Vagina (tissue), 2 donors: ENCODE data around the gene NFIB. TPM values are rescaled to one million over a fixed set of nuclear protein-coding genes. Genes with fewer than 3 reads are reported as not detected.

Experiments
- DNase-seq, 2 donors: peaks; one replicate each; pipeline ENCODE4 v3.0.0-alpha.2; 2017; ENCODE audit errors: extremely low spot score in 2 of 2
- H3K27ac ChIP-seq: fragments of 200-600 bp; sonication (generic); one replicate; pipeline ENCODE4 v1.5.1; 2019
- H3K27me3 ChIP-seq: fragments of 200-600 bp; sonication (generic); one replicate; pipeline ENCODE4 v1.5.1; 2019
- H3K36me3 ChIP-seq, 2 donors: fragments of 200-600 bp; sonication (generic); one replicate each; pipeline ENCODE4 v1.5.1; 2017 to 2019
- H3K4me1 ChIP-seq: fragments of 200-600 bp; sonication (generic); one replicate; pipeline ENCODE4 v1.5.1; 2019
- H3K4me3 ChIP-seq, 2 donors: fragments of 200-600 bp; sonication (generic); 1 replicate in 1 of 2; 2 replicates in 1 of 2; pipeline ENCODE4 v1.5.1; 2016 to 2019
- H3K9me3 ChIP-seq: fragments of 200-600 bp; sonication (generic); one replicate; pipeline ENCODE4 v1.5.1; 2019
- POLR2A ChIP-seq, 2 donors: fragments of 450-650 bp; IDR thresholded peaks; one replicate each; pipeline ENCODE4 v1.6.1; 2017; ENCODE audit warnings: antibody characterized with exemption in 2 of 2, mild to moderate bottlenecking in 2 of 2, moderate library complexity in 2 of 2
- POLR2AphosphoS5 ChIP-seq, 2 donors: sonication (generic); formaldehyde crosslinking; IDR thresholded peaks; one replicate each; pipeline ENCODE4 v1.9.0; 2017; ENCODE audit warnings: antibody characterized with exemption in 2 of 2, mild to moderate bottlenecking in 2 of 2, low read depth in 1 of 2; ENCODE audit not compliant: insufficient read depth in 1 of 2
- intact Hi-C: fragments of 100-400 bp; cut with DNase I; formaldehyde crosslinking; loops from one replicate; pipeline ENCODE4 v1.15.1; 2023
- total RNA-seq: library from RNA; depleted of rRNA; stranded (reverse); fragments of >200 nt; gene quantifications from one replicate; pipeline ENCODE4 v1.2.3, GENCODE V29; 2016
- TF ChIP-seq, protein P1 (sequence below), 3 experiments: fragments of 450-650 bp in 2 of 3; fragments of 200-600 bp in 1 of 3; sonication (generic) in 1 of 3; IDR thresholded peaks; one replicate each; pipeline ENCODE4 v1.5.1; 2017 to 2019; ENCODE audit warnings: antibody characterized with exemption in 3 of 3, mild to moderate bottlenecking in 2 of 3, moderate library complexity in 2 of 3

NFIB gene
- total RNA-seq, 1 donor from 2014 or later, result 73.4 TPM

DNA sequence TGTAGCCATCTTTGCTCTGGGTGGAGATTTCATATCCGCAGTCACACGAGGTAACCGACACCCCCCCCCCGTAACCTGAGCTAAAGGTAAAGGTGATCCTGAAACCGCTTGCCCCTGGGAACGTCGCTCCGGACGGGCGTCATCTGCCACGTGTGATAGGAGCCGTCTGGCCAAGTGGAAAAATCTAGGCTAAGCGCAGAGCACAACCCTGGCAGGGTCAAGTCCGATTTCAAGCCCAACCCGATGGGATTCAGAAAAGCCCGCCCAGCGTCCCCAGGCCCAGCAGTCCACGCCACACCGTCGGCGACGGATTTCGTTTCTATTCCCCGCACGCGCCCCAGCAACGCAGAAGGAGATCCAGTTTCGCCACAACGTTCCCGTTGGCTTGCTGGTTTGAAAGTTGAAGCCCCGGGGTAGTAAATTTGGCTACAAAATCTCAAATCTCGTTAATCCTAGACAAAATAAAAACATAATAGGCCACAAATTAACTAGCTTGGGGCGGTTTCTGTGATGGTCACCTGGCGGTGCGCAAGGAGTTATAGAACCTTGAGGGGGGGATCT lies 32.4 kb upstream of the NFIB start:
- no peak for TF ChIP-seq POLR2AphosphoS5 (IDR thresholded peaks at IDR 0.05; ENCODE audit: insufficient read depth in 1 of 2, low read depth in 1 of 2)
- TF ChIP-seq, protein P1, sequence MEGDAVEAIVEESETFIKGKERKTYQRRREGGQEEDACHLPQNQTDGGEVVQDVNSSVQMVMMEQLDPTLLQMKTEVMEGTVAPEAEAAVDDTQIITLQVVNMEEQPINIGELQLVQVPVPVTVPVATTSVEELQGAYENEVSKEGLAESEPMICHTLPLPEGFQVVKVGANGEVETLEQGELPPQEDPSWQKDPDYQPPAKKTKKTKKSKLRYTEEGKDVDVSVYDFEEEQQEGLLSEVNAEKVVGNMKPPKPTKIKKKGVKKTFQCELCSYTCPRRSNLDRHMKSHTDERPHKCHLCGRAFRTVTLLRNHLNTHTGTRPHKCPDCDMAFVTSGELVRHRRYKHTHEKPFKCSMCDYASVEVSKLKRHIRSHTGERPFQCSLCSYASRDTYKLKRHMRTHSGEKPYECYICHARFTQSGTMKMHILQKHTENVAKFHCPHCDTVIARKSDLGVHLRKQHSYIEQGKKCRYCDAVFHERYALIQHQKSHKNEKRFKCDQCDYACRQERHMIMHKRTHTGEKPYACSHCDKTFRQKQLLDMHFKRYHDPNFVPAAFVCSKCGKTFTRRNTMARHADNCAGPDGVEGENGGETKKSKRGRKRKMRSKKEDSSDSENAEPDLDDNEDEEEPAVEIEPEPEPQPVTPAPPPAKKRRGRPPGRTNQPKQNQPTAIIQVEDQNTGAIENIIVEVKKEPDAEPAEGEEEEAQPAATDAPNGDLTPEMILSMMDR (IDR thresholded peaks at IDR 0.05), result no peak
- TF ChIP-seq POLR2A (IDR thresholded peaks at IDR 0.05), result no peak
- no peaks in the 10 kb centered on the region for H3K36me3 ChIP-seq
- H3K27ac ChIP-seq, result peak overlapping the region; percentile 59
- no peaks in the 10 kb centered on the region for H3K9me3 ChIP-seq
- H3K27me3 ChIP-seq, result peaks cover 5% of the 10 kb centered on the region
- H3K4me3 ChIP-seq, result peak overlapping the region in 1 of 2 donors; percentile 42
- intact Hi-C loops, result loop anchor here (2.0 to 10.0 kb wide), 2 partner anchors 32 to 902 kb away; partner anchors contain the start of gene NFIB
- H3K4me1 ChIP-seq, result peaks cover 34% of the 10 kb centered on the region
- DNase-seq, result no peak

DNA sequence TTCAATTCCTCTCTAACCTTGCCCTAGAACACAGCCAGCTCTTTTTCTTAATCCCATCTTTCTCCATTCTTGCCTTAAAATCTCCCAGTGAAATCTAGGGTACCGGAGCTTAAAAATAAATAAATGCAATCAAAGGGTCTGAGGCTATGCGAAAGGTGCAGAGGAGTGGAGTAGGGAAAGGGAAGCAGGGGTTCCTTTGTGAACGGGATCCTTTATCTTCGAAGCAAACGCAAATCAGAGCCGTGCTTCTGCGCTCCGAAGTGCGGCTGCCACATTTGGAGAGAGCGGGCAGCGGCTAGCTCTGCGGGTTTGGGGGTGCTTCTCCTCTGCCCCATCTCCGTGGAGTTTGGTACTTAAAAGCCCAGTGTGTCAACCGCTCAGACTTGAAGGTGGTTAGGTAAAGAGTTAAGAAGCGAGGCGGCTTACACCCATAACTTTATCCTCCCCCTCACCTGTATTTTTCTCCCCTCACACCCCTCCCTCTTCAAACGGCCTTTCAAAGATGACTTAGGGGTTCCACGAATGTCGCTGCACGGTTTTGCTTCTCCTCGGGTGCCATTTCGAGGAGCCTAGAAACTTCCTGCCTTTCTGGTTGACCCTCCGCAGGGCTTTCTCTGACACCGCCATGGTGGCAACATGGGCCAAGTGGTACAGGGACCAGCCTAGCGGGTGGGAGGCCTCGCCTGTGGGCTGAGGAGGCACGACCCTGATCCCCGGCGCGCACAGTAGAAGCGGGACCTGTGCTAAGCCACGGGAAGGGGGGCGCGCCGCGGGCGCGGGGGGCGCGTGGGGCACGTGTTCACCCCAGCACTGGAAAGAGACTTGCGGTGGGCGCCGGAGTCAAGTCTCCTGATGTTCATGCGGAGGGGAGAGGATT lies 31.7 kb upstream of the NFIB start:
- Histone ChIP-seq H3K4me1 (peaks cover 36% of the 10 kb centered on the region), H3K4me3 (peak overlapping the region in 1 of 2 donors; percentile 42), H3K36me3 (no peaks in the 10 kb centered on the region), H3K27ac (peak overlapping the region; percentile 59), H3K9me3 (no peaks in the 10 kb centered on the region), H3K27me3 (peaks cover 5% of the 10 kb centered on the region)
- intact Hi-C loops, result loop anchor here (2.0 to 10.0 kb wide), 2 partner anchors 31 to 901 kb away; partner anchors contain the start of gene NFIB
- TF ChIP-seq POLR2A (IDR thresholded peaks at IDR 0.05), result no peak
- no peak for TF ChIP-seq POLR2AphosphoS5 (IDR thresholded peaks at IDR 0.05; ENCODE audit: insufficient read depth in 1 of 2, low read depth in 1 of 2)
- TF ChIP-seq, protein P1 (IDR thresholded peaks at IDR 0.05), result no peak
- DNase-seq, result no peak

DNA sequence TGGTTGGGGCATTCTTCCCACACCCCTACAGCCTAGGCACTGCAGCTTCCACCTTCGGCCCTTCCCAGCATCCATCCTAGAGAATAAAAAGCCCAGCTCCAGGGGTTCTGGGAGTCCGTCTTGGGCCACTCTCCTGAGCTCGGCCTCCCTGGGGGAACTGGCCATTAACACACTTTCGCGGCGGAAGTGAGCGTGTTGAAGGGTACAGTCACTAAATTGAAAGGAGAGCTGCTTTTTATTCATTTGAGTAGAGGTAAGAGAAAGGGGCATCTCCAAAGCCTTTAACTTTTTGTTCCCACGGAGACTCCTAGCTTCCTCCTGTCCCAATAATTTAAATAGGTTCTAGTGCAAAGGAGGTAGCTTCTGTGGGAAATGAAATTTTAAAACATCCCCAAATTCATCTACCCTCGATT lies 31.0 kb upstream of the NFIB start:
- H3K27me3 ChIP-seq, result peaks cover 5% of the 10 kb centered on the region

DNA sequence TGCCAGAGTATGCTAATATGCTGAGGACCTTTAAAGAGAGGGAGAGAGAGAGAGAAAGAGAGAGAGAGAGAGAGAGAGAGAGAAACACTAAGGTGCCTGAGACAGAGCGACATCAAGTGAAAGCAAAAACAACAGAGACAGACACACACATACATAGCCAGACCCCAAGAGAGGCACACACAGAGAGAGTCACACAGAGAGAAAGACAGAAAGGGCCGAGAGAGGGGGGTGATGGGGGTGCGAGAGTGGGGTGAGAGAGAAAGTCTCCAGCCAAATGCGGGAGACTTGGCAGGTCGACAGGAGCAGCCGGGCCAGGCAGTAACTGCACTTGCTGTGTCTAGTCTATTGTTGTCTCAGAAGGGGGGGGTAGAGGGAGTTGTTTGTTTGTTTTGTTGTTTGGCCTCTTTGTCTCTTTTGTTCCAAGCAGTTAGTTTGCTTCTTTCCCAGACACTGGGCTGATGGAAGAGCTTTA lies 30.1 kb upstream of the NFIB start:
- no peaks in the 10 kb centered on the region for H3K36me3 ChIP-seq
- H3K4me1 ChIP-seq, result peaks cover 34% of the 10 kb centered on the region
- no peaks in the 10 kb centered on the region for H3K9me3 ChIP-seq
- peak overlapping the region; percentile 22 to 27 for H3K4me3 ChIP-seq
- TF ChIP-seq POLR2AphosphoS5 (IDR thresholded peaks at IDR 0.05; ENCODE audit: insufficient read depth in 1 of 2, low read depth in 1 of 2), result no peak
- TF ChIP-seq POLR2A (IDR thresholded peaks at IDR 0.05), result no peak
- TF ChIP-seq, protein P1 (IDR thresholded peaks at IDR 0.05), result no peak
- no peak for DNase-seq
- intact Hi-C loops, result loop anchor here (10.0 kb wide), 1 partner anchor 899 kb away; no protein-coding TSS in a partner anchor
- peaks cover 5% of the 10 kb centered on the region for H3K27me3 ChIP-seq
- H3K27ac ChIP-seq, result peak overlapping the region; percentile 63

More for the DNA sequence above, 31.0 kb upstream of the NFIB start:
- Histone ChIP-seq H3K9me3 (no peaks in the 10 kb centered on the region), H3K27ac (peak overlapping the region; percentile 63), H3K36me3 (no peaks in the 10 kb centered on the region), H3K4me1 (peaks cover 36% of the 10 kb centered on the region), H3K4me3 (no peak overlapping the region)
- DNase-seq, result no peak
- no peak for TF ChIP-seq POLR2A (IDR thresholded peaks at IDR 0.05)
- TF ChIP-seq, protein P1 (IDR thresholded peaks at IDR 0.05), result no peak
- TF ChIP-seq POLR2AphosphoS5 (IDR thresholded peaks at IDR 0.05; ENCODE audit: insufficient read depth in 1 of 2, low read depth in 1 of 2), result no peak
- intact Hi-C loops, result loop anchor here (10.0 kb wide), 1 partner anchor 900 kb away; no protein-coding TSS in a partner anchor
